ENCODE measurements around the gene ST7. TPM values are rescaled to one million over a fixed set of nuclear protein-coding genes. Genes with fewer than 3 reads are reported as not detected.

Gene ST7
- total and polyA plus RNA-seq, 7 donors: 5.3 to 37.7 (median 19.0) TPM

DNA sequence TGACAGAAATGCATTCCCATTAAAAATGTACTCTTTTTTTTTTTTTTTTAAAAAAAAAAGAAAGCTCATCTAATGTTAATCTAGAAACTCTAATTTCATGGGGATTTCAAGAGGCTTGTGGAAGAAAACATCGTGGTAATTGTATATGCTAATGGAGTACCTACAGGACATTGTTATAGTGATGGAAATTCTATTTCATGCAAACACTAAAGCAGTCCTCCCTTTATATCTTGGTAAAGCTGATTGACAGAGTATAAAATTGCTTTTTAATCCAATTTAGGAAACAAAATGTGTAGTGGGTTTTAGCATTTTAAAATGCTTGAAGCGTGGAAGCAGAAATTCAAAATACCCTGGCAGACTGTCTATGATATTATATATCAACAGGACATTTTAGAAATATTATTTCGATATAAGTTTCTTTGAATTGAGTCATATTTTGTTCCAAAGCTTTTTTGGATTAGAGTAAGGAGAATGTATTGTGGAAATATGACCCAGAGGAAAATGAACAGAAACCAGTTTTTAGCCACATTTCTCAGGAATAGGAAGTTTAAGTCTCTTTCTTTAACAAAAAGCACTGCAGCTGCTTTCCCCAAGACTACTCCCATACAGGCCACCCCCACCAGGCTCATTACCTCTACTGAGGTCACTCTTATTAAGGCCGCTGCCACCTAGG, 247.6 kb downstream of the ST7 start:
- H3K4me3 ChIP-seq: no peak overlapping the region
- no peak for DNase-seq
- intact Hi-C loops (cut with DNase I): no loop called here
- H3K9me3 ChIP-seq: no peaks in the 10 kb centered on the region
- peaks cover 0 to 15% (median 0%) of the 10 kb centered on the region in 4 donors for H3K36me3 ChIP-seq
- H3K27me3 ChIP-seq: no peaks in the 10 kb centered on the region
- H3K27ac ChIP-seq: no peak overlapping the region
- TF ChIP-seq POLR2AphosphoS5 (IDR thresholded peaks at IDR 0.05): no peak
- no peak for TF ChIP-seq POLR2A (IDR thresholded peaks at IDR 0.05)
- TF ChIP-seq, protein P1, sequence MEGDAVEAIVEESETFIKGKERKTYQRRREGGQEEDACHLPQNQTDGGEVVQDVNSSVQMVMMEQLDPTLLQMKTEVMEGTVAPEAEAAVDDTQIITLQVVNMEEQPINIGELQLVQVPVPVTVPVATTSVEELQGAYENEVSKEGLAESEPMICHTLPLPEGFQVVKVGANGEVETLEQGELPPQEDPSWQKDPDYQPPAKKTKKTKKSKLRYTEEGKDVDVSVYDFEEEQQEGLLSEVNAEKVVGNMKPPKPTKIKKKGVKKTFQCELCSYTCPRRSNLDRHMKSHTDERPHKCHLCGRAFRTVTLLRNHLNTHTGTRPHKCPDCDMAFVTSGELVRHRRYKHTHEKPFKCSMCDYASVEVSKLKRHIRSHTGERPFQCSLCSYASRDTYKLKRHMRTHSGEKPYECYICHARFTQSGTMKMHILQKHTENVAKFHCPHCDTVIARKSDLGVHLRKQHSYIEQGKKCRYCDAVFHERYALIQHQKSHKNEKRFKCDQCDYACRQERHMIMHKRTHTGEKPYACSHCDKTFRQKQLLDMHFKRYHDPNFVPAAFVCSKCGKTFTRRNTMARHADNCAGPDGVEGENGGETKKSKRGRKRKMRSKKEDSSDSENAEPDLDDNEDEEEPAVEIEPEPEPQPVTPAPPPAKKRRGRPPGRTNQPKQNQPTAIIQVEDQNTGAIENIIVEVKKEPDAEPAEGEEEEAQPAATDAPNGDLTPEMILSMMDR (IDR thresholded peaks at IDR 0.05): no peak
- TF ChIP-seq EP300 (IDR thresholded peaks at IDR 0.05): no peak
- 91 to 95% methylated on average over 4 of the region's 4 CpGs for WGBS, 2 donors
- no peaks in the 10 kb centered on the region for H3K4me1 ChIP-seq

DNA sequence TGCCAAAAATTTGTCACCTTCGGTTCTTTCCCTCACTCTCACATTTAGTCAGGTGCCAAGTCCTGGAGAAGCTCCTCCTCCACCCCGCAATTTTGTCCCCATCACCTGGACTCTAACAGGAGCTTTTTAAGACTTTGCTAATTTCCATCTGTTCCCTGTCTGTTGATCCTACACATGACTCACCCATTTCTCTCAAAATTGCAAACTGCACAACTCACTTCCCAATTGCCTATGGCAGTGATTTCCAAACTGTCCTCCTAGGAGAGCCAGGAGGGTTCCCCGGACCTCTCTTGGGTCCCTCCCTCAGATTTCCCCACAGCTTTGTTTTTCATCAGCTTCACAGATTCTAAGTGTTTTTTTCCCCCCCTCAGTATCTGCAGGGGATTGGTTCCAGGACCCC, 249.2 kb downstream of the ST7 start:
- Histone ChIP-seq H3K9me3 (no peaks in the 10 kb centered on the region), H3K27ac (no peak overlapping the region), H3K4me1 (no peaks in the 10 kb centered on the region), H3K27me3 (no peaks in the 10 kb centered on the region), H3K36me3 (peaks cover 0 to 15% (median 0%) of the 10 kb centered on the region in 4 donors), H3K4me3 (no peak overlapping the region)
- intact Hi-C loops (cut with DNase I): no loop called here
- 63 to 77% methylated on average over 3 of the region's 3 CpGs for WGBS, 2 donors
- DNase-seq: no peak
- TF ChIP-seq POLR2AphosphoS5 (IDR thresholded peaks at IDR 0.05) (no peak), EP300 (IDR thresholded peaks at IDR 0.05) (no peak), POLR2A (IDR thresholded peaks at IDR 0.05) (no peak)
- TF ChIP-seq, protein P1 (IDR thresholded peaks at IDR 0.05): no peak

DNA sequence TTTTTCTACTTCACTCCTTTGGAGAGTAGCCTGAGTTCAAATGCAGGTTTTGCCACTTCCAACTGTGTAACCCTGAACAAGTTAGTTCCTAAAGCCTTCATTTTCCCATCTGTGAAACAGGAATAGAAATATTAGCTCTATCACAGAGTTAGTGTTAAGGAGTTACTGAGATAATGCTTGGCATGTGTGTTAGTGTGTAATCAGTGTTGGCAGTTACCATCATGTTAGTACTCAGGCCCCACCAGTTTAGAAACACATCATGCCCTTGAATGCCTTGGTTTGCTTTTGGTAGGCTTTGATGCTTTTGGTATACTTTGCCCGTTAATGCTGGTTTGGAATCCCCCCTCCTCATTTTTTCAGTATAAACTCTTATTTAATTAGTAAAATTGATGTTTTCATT, 249.9 kb downstream of the ST7 start:
- H3K4me3 ChIP-seq: no peak overlapping the region
- WGBS, 2 donors: 91 to 100% methylated on average over 1 of the region's 1 CpG
- peaks cover 0 to 14% (median 0%) of the 10 kb centered on the region in 4 donors for H3K36me3 ChIP-seq
- no peaks in the 10 kb centered on the region for H3K27me3 ChIP-seq
- intact Hi-C loops (cut with DNase I): no loop called here
- TF ChIP-seq POLR2AphosphoS5 (IDR thresholded peaks at IDR 0.05) (no peak), POLR2A (IDR thresholded peaks at IDR 0.05) (no peak), EP300 (IDR thresholded peaks at IDR 0.05) (no peak)
- TF ChIP-seq, protein P1 (IDR thresholded peaks at IDR 0.05): no peak
- H3K27ac ChIP-seq: no peak overlapping the region
- H3K9me3 ChIP-seq: no peaks in the 10 kb centered on the region
- no peak for DNase-seq
- H3K4me1 ChIP-seq: no peaks in the 10 kb centered on the region

DNA sequence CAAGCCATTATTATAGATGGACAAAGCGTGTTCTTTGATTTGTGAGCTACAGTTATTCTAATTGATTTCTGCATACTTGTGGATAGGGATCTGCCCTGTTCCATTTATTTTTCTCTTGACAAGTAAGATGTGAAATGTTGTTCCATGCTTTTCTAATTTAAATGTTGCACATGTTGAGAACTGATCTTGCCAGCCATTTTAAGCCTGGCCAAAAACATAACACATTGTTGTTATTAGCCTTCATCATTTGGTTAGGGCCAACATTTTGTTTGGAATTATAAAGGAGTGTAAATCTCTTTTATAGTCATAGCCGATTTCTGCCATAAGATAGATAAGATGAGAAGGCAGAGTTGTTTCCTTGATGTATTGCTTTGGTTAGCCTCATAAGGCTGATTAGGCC, 252.6 kb downstream of the ST7 start:
- Histone ChIP-seq H3K4me1 (no peaks in the 10 kb centered on the region), H3K36me3 (peaks cover 0 to 14% (median 10%) of the 10 kb centered on the region in 4 donors), H3K27me3 (no peaks in the 10 kb centered on the region), H3K4me3 (no peak overlapping the region), H3K9me3 (no peaks in the 10 kb centered on the region), H3K27ac (no peak overlapping the region)
- 84 to 85% methylated on average over 2 of the region's 2 CpGs for WGBS, 2 donors
- DNase-seq: no peak
- intact Hi-C loops (cut with DNase I): no loop called here
- TF ChIP-seq, protein P1 (IDR thresholded peaks at IDR 0.05): no peak
- TF ChIP-seq POLR2AphosphoS5 (IDR thresholded peaks at IDR 0.05): no peak
- TF ChIP-seq POLR2A (IDR thresholded peaks at IDR 0.05): no peak
- no peak for TF ChIP-seq EP300 (IDR thresholded peaks at IDR 0.05)

DNA sequence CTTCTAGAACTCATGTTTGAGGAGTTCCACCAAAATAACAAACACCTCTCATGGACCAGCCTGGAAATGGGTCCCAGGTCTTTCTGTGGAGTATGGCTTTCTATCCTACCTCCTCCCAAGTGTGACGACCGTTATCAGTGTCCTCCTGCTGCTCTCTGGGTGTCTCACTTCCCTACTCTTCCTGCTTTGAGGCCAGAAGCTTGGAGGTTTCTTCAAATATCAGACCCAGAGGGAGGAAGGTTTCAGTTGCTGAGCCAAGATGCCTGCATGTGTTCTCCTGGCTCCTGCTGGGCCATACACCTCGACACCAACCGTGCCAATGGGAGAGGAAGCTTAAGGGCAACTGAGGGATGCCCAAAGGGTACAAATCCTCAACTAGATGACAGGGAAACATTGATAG, 255.0 kb downstream of the ST7 start:
- intact Hi-C loops (cut with DNase I): no loop called here
- Histone ChIP-seq H3K9me3 (no peaks in the 10 kb centered on the region), H3K4me3 (no peak overlapping the region), H3K36me3 (peaks cover 0 to 19% (median 12%) of the 10 kb centered on the region in 4 donors), H3K27ac (no peak overlapping the region), H3K27me3 (no peaks in the 10 kb centered on the region), H3K4me1 (no peaks in the 10 kb centered on the region)
- TF ChIP-seq POLR2A (IDR thresholded peaks at IDR 0.05) (no peak), EP300 (IDR thresholded peaks at IDR 0.05) (no peak), POLR2AphosphoS5 (IDR thresholded peaks at IDR 0.05) (no peak)
- TF ChIP-seq, protein P1 (IDR thresholded peaks at IDR 0.05): no peak
- WGBS, 2 donors: 91 to 93% methylated on average over 4 of the region's 4 CpGs
- no peak for DNase-seq

Data from sigmoid colon (tissue), 7 donors.